GM23338 (cell line): ENCODE data around the gene SLC29A4. TPM values are rescaled to one million over a fixed set of nuclear protein-coding genes. Genes with fewer than 3 reads are reported as not detected.
"Not testable (repeated sequence)": the region's sequence is repeated elsewhere in the genome, so short reads cannot be mapped to it uniquely, and the experiment has no call there.

Experiments used
- ATAC-seq: fragments of 200-7000 bp; cut with Tn5 transposase; 3 replicates; pipeline ENCODE4 v1.9.1; 2020
- DNase-seq: peaks from one replicate; pipeline ENCODE4 v3.0.0-alpha.2; 2015; ENCODE audit warnings: low spot score
- H2AFZ ChIP-seq: fragments of 200-600 bp; sonication (generic); 2 replicates; pipeline ENCODE4 v1.8.0; 2016; ENCODE audit warnings: antibody characterized with exemption, mild to moderate bottlenecking, moderate library complexity
- H3F3A ChIP-seq: fragments of 200-600 bp; sonication (generic); replicated peaks from 2 replicates; pipeline ENCODE4 v1.8.0; 2017; ENCODE audit warnings: antibody characterized with exemption, mixed run types, low read depth
- H3K27ac ChIP-seq: fragments of 200-600 bp; sonication (generic); 2 replicates; pipeline ENCODE4 v1.6.1; 2016; ENCODE audit warnings: low read depth
- H3K27me3 ChIP-seq: fragments of 200-600 bp; sonication (generic); 2 replicates; pipeline ENCODE4 v1.8.0; 2016; ENCODE audit warnings: mild to moderate bottlenecking, mixed run types, moderate library complexity; ENCODE audit not compliant: insufficient read depth
- H3K36me3 ChIP-seq: fragments of 200-600 bp; sonication (generic); 2 replicates; pipeline ENCODE4 v1.8.0; 2016; ENCODE audit warnings: mild to moderate bottlenecking; ENCODE audit not compliant: insufficient read depth
- H3K4me1 ChIP-seq: fragments of 200-600 bp; sonication (generic); 2 replicates; pipeline ENCODE4 v1.8.0; 2016; ENCODE audit warnings: mild to moderate bottlenecking, moderate library complexity; ENCODE audit not compliant: insufficient read depth
- H3K4me2 ChIP-seq: fragments of 200-600 bp; sonication (generic); 2 replicates; pipeline ENCODE4 v1.7.1; 2017; ENCODE audit warnings: mixed run types
- H3K4me3 ChIP-seq: fragments of 200-600 bp; sonication (generic); 2 replicates; pipeline ENCODE4 v1.6.1; 2016; ENCODE audit warnings: mixed run types
- H3K79me2 ChIP-seq: fragments of 200-600 bp; sonication (generic); replicated peaks from 2 replicates; pipeline ENCODE4 v1.8.0; 2017; ENCODE audit warnings: mild to moderate bottlenecking; ENCODE audit not compliant: insufficient read depth
- H3K9me2 ChIP-seq: fragments of 200-600 bp; sonication (generic); 2 replicates; pipeline ENCODE4 v1.8.0; 2017; ENCODE audit not compliant: insufficient read depth
- H4K20me1 ChIP-seq: fragments of 200-600 bp; sonication (generic); replicated peaks from 2 replicates; pipeline ENCODE4 v1.8.0; 2017; ENCODE audit warnings: mild to moderate bottlenecking; ENCODE audit not compliant: insufficient read depth
- H3K27ac Mint-ChIP-seq: 2 replicates; pipeline ENCODE4 v1.8.0; 2020; ENCODE audit warnings: inconsistent platforms, mild to moderate bottlenecking, moderate library complexity, mixed read lengths
- H3K27me3 Mint-ChIP-seq: 3 replicates; pipeline ENCODE4 v1.8.0; 2022; ENCODE audit warnings: low read depth, mild to moderate bottlenecking, moderate library complexity, mixed read lengths, inconsistent platforms; ENCODE audit not compliant: insufficient read depth, poor library complexity
- H3K36me3 Mint-ChIP-seq: 3 replicates; pipeline ENCODE4 v1.8.0; 2021; ENCODE audit warnings: low read depth, mild to moderate bottlenecking, inconsistent platforms, moderate library complexity, mixed read lengths
- H3K4me1 Mint-ChIP-seq: 3 replicates; pipeline ENCODE4 v1.8.0; 2020; ENCODE audit warnings: mild to moderate bottlenecking, inconsistent platforms, mixed read lengths
- H3K4me3 Mint-ChIP-seq: 3 replicates; pipeline ENCODE4 v1.8.0; 2021; ENCODE audit warnings: moderate library complexity, mild to moderate bottlenecking, inconsistent platforms, mixed read lengths
- H3K9me3 Mint-ChIP-seq: 3 replicates; pipeline ENCODE4 v1.8.0; 2020; ENCODE audit warnings: moderate library complexity, mild to moderate bottlenecking, inconsistent platforms, mixed read lengths
- CTCF ChIP-seq, 2 experiments: fragments of 200-600 bp in 1 of 2; sonication (generic) in 1 of 2; conservative IDR thresholded peaks; 2 replicates each; pipeline versions ENCODE4 v1.5.1 to v1.6.1; 2016 to 2017; ENCODE audit warnings: antibody characterized with exemption in 2 of 2, low read depth in 2 of 2, mild to moderate bottlenecking in 2 of 2, moderate library complexity in 1 of 2
- ETS1 ChIP-seq: IDR thresholded peaks from 2 replicates; pipeline ENCODE4 v1.6.1; 2016; ENCODE audit warnings: antibody characterized with exemption
- EZH2 ChIP-seq: fragments of 200-600 bp; sonication (generic); IDR thresholded peaks from one replicate; pipeline ENCODE4 v1.8.0; 2017; ENCODE audit warnings: antibody characterized with exemption, mild to moderate bottlenecking, low read depth; ENCODE audit not compliant: unreplicated experiment
- EZH2phosphoT487 ChIP-seq: fragments of 200-600 bp; sonication (generic); IDR thresholded peaks from one replicate; pipeline ENCODE4 v1.8.1; 2018; ENCODE audit warnings: antibody characterized with exemption; ENCODE audit not compliant: unreplicated experiment
- JUNB ChIP-seq: IDR thresholded peaks from one replicate; pipeline ENCODE4 v1.6.1; 2016; ENCODE audit warnings: antibody characterized with exemption; ENCODE audit not compliant: unreplicated experiment
- NANOG ChIP-seq: IDR thresholded peaks from 2 replicates; pipeline ENCODE4 v1.6.1; 2016; ENCODE audit warnings: antibody characterized with exemption, borderline replicate concordance
- POLR2AphosphoS5 ChIP-seq: IDR thresholded peaks from 2 replicates; pipeline ENCODE4 v1.6.1; 2016; ENCODE audit warnings: antibody characterized with exemption, low read depth
- REST ChIP-seq: IDR thresholded peaks from one replicate; pipeline ENCODE4 v1.6.1; 2018; ENCODE audit warnings: antibody characterized with exemption; ENCODE audit not compliant: unreplicated experiment
- STAT1 ChIP-seq: IDR thresholded peaks from one replicate; pipeline ENCODE4 v1.6.1; 2016; ENCODE audit warnings: antibody characterized with exemption; ENCODE audit not compliant: unreplicated experiment
- ZNF331 ChIP-seq: fragments of 250-450 bp; sonication (Bioruptor Pico); IDR thresholded peaks from 2 replicates; pipeline ENCODE4 v1.5.0; 2020; ENCODE audit warnings: low read depth, mild to moderate bottlenecking, moderate library complexity
- polyA plus RNA-seq: library from polyadenylated mRNA; unstranded; fragments of >200 nt; fragmentation: Nextera tagmentation; extraction: Ambion mirVana; gene quantifications from 2 replicates; pipeline ENCODE4 v1.2.1, GENCODE V29; 2016
- total RNA-seq: library from RNA; depleted of rRNA; stranded (reverse); fragments of >200 nt; shearing (Covaris generic); gene quantifications from 2 replicates; pipeline ENCODE4 v1.2.3, GENCODE V29; 2014

The SLC29A4 gene
- total and polyA plus RNA-seq, 2 experiments from 2014 or later, result 4.8 to 8.1 TPM

GRCh38 chr7:5288560-5288959 is 5.8 kb downstream of the SLC29A4 start:
- not testable (repeated sequence) for H3K4me3 ChIP-seq, H3F3A ChIP-seq, H3K27ac ChIP-seq, H3K36me3 Mint-ChIP-seq, H2AFZ ChIP-seq, H3K27ac Mint-ChIP-seq, ATAC-seq, DNase-seq, H3K36me3 ChIP-seq, H3K27me3 Mint-ChIP-seq, H4K20me1 ChIP-seq, H3K9me3 Mint-ChIP-seq, H3K4me3 Mint-ChIP-seq, H3K79me2 ChIP-seq, H3K4me1 Mint-ChIP-seq, H3K4me2 ChIP-seq, H3K4me1 ChIP-seq, H3K9me2 ChIP-seq
- peaks cover 13% of the 10 kb centered on the region for H3K27me3 ChIP-seq

- H3K9me3 Mint-ChIP-seq, result no peaks in the 10 kb centered on the region; the same call in 1 of the 3 replicates
- peaks cover 5% of the 10 kb centered on the region for H3K27me3 ChIP-seq
- H3K4me3 ChIP-seq, result no peak overlapping the region
- H3K79me2 ChIP-seq, result no peaks in the 10 kb centered on the region
- no peak overlapping the region for H3K4me2 ChIP-seq
- peaks cover 7% of the 10 kb centered on the region for H3K27me3 Mint-ChIP-seq
- H3K9me2 ChIP-seq, result no peaks in the 10 kb centered on the region
- H3K4me1 ChIP-seq, result no peaks in the 10 kb centered on the region
- ATAC-seq (no peak), DNase-seq (no peak)
- H3K36me3 ChIP-seq, result no peaks in the 10 kb centered on the region
- H3K27ac ChIP-seq, result no peak overlapping the region
- TF ChIP-seq REST (no peak), EZH2 (no peak)
- peaks cover 8% of the 10 kb centered on the region; the same call in 2 of the 3 replicates for H3K36me3 Mint-ChIP-seq
- H3K4me1 Mint-ChIP-seq, result no peaks in the 10 kb centered on the region
- H2AFZ ChIP-seq, result no peak overlapping the region
- no peaks in the 10 kb centered on the region for H4K20me1 ChIP-seq
- H3F3A ChIP-seq, result no peaks in the 10 kb centered on the region
- no peak overlapping the region for H3K4me3 Mint-ChIP-seq
- no peak overlapping the region for H3K27ac Mint-ChIP-seq
These were observed 6.6 kb downstream of the SLC29A4 start for GRCh38 chr7:5289355-5289754.

GRCh38 chr7:5291301-5291700 is 8.6 kb downstream of the SLC29A4 start:
- no peaks in the 10 kb centered on the region for H3K9me2 ChIP-seq
- no peak overlapping the region for H3K4me2 ChIP-seq
- Mint-ChIP-seq H3K36me3 (peaks cover 17% of the 10 kb centered on the region; the same call in 2 of the 3 replicates), H3K4me3 (no peak overlapping the region), H3K4me1 (peaks cover 5% of the 10 kb centered on the region; the same call in 1 of the 3 replicates), H3K9me3 (peaks cover 2% of the 10 kb centered on the region; the same call in 2 of the 3 replicates), H3K27me3 (peaks cover 8% of the 10 kb centered on the region), H3K27ac (no peak overlapping the region)
- H3K4me1 ChIP-seq, result no peaks in the 10 kb centered on the region
- ATAC-seq (no peak), DNase-seq (no peak)
- no peak overlapping the region for H3K27ac ChIP-seq
- H3K4me3 ChIP-seq, result no peak overlapping the region
- no peaks in the 10 kb centered on the region for H3F3A ChIP-seq
- H3K36me3 ChIP-seq, result no peaks in the 10 kb centered on the region
- H3K79me2 ChIP-seq, result no peaks in the 10 kb centered on the region
- H2AFZ ChIP-seq, result no peak overlapping the region
- H3K27me3 ChIP-seq, result no peaks in the 10 kb centered on the region
- H4K20me1 ChIP-seq, result no peaks in the 10 kb centered on the region
- TF ChIP-seq ETS1, result no peak
- TF ChIP-seq REST, result no peak
- TF ChIP-seq EZH2, result no peak
- no peak for TF ChIP-seq ZNF331 (CRISPR knock-in tag)
- no peak for TF ChIP-seq EZH2phosphoT487
- no peak for TF ChIP-seq NANOG
- no peak for TF ChIP-seq JUNB
- TF ChIP-seq POLR2AphosphoS5, result no peak
- TF ChIP-seq CTCF (conservative IDR thresholded peaks at IDR 0.05; ENCODE audit: low read depth in 2 of 2), result no peak
- TF ChIP-seq STAT1, result no peak
